ENCODE results near the gene KCMF1. TPM values are rescaled to one million over a fixed set of nuclear protein-coding genes. Genes with fewer than 3 reads are reported as not detected.

The KCMF1 gene
- total and polyA plus RNA-seq, 10 of the 15 experiments (the other 5 are each of a cell fraction or from before 2014, with no cell fraction given) = 8.4 to 124 (median 43.0) TPM

GRCh38 chr2:84940831-84941412 lies 30.0 kb upstream of the KCMF1 start (continued):
- TF ChIP-seq CEBPZ (IDR thresholded peaks at IDR 0.05; ENCODE audit: low read depth, low read length) (no peak), MLLT1 (IDR thresholded peaks at IDR 0.05) (no peak), PKNOX1 (IDR thresholded peaks at IDR 0.05) (no peak), MYC (IDR thresholded peaks at IDR 0.05; ENCODE audit: insufficient read depth, insufficient read length, insufficient replicate concordance, low read length, severe bottlenecking) (no peak), SIX5 (IDR thresholded peaks at IDR 0.05; ENCODE audit: low read depth, low read length, severe bottlenecking) (no peak)
